ENCODE results near the gene SDE2. TPM values are rescaled to one million over a fixed set of nuclear protein-coding genes. Genes with fewer than 3 reads are reported as not detected.

SDE2 gene
- total RNA-seq, 4 donors from 2014 or later: 19.9 to 41.0 (median 27.3) TPM

DNA sequence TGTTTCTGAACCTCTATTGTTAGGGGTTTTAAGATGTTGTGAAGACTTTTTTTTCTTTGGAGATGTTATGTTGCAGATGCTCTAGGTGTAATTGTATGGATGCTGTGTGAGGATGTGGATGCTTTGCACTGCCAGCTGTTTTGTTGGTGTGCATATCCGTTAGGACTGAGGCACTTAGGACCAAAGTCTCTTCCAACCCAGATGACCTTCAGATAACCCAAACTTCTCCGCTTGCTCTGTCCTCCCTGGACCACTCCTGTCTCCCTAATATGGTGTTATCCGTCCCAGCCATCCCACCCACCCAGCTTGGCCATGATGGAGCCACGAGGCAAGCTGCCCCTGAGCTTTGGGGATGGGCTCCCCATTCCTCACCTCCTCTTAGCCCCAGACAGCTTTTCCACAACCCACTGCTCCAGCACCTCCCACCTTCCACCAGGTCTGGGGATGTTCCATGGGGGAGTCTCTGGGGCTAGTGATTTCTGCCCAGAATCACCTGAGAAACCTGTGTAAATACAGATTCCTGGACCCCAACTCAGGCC, 53.0 kb downstream of the SDE2 start:
- Histone ChIP-seq H3K9me3 (no peaks in the 10 kb centered on the region), H3K36me3 (no peaks in the 10 kb centered on the region), H3K27me3 (no peaks in the 10 kb centered on the region), H3K4me1 (peaks cover 0 to 5% of the 10 kb centered on the region in 2 donors), H3K27ac (no peak overlapping the region), H3K4me3 (replicated peaks in 1 of 3) (no peak overlapping the region)
- TF ChIP-seq POLR2A (IDR thresholded peaks at IDR 0.05): no peak
- TF ChIP-seq, protein P1, sequence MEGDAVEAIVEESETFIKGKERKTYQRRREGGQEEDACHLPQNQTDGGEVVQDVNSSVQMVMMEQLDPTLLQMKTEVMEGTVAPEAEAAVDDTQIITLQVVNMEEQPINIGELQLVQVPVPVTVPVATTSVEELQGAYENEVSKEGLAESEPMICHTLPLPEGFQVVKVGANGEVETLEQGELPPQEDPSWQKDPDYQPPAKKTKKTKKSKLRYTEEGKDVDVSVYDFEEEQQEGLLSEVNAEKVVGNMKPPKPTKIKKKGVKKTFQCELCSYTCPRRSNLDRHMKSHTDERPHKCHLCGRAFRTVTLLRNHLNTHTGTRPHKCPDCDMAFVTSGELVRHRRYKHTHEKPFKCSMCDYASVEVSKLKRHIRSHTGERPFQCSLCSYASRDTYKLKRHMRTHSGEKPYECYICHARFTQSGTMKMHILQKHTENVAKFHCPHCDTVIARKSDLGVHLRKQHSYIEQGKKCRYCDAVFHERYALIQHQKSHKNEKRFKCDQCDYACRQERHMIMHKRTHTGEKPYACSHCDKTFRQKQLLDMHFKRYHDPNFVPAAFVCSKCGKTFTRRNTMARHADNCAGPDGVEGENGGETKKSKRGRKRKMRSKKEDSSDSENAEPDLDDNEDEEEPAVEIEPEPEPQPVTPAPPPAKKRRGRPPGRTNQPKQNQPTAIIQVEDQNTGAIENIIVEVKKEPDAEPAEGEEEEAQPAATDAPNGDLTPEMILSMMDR (IDR thresholded peaks at IDR 0.05): no peak
- intact Hi-C loops (cut with DNase I): no loop called here
- WGBS, 2 donors: 72 to 87% methylated on average over 4 of the region's 4 CpGs
- no peak for DNase-seq

DNA sequence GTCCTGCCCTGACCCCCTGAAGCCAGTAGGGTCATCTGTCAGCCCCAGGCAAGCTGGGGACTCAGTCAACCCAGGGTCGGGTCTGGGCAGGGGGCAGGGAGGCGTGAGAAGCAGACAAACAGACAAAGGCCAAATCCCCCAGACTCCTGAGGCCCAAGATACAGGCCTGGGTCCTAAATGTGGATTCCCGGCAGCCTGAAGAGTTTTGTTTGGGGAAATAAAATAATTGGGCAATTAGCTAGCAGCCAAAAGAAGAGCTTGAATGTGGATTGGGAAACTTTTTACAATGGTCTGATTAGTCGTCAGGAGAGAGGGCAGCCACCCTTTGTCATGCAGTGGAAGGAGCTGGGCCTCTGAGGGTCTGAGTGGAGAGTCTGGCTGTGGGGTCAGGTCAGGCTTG, 53.6 kb downstream of the SDE2 start:
- Histone ChIP-seq H3K4me3 (replicated peaks in 1 of 3) (no peak overlapping the region), H3K36me3 (no peaks in the 10 kb centered on the region), H3K9me3 (no peaks in the 10 kb centered on the region), H3K27ac (no peak overlapping the region), H3K27me3 (no peaks in the 10 kb centered on the region), H3K4me1 (peaks cover 0 to 10% of the 10 kb centered on the region in 2 donors)
- TF ChIP-seq, protein P1 (IDR thresholded peaks at IDR 0.05): no peak
- TF ChIP-seq POLR2A (IDR thresholded peaks at IDR 0.05): no peak
- no peak for DNase-seq
- 73 to 75% methylated on average over 4 of the region's 4 CpGs for WGBS, 2 donors
- intact Hi-C loops (cut with DNase I): no loop called here

DNA sequence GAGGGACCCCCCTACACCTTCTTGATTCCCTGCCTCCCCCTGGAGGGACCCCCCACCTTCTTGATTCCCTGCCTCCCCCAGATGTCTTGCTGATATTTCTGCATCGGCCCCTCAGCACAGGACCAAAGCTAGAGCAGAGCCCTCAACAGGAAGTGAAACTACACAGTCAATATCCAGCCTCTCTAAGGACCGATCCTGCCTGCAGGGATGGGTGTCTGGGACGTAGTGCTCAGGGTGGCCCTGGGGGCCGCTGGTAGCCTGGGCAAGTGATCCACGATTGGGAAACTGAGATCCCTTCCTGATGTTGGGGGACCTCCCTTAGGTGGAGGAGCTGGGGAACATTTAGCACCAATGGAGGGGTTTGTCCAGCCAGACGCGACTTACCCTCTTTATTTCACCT, 54.2 kb downstream of the SDE2 start:
- no peak for DNase-seq
- H3K4me3 ChIP-seq (replicated peaks in 1 of 3): no peak overlapping the region
- intact Hi-C loops (cut with DNase I): no loop called here
- 79 to 93% methylated on average over 7 of the region's 7 CpGs for WGBS, 2 donors
- no peaks in the 10 kb centered on the region for H3K27me3 ChIP-seq
- no peak overlapping the region for H3K27ac ChIP-seq
- H3K36me3 ChIP-seq: no peaks in the 10 kb centered on the region
- H3K9me3 ChIP-seq: no peaks in the 10 kb centered on the region
- peaks cover 0 to 11% of the 10 kb centered on the region in 2 donors for H3K4me1 ChIP-seq
- TF ChIP-seq, protein P1 (IDR thresholded peaks at IDR 0.05): no peak
- TF ChIP-seq POLR2A (IDR thresholded peaks at IDR 0.05): no peak

DNA sequence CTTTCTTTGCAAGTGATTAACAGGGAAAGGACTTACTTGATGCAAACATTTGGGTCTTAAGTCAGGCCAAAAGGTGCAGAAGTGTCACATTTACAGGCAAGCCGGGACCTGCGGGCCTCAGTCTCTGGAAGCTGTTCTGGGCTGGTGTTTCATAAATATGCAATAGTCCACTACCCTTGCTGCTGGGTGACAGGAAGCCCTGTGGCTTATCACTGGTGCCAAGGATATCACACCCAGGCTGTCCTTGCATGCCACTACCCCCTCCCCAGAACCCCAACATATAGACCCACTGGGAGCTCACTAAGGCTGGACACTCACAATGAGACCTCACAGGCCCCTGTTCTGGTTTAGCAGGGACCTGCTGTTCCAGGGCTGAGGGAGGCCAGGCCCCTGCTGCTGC, 54.8 kb downstream of the SDE2 start:
- Histone ChIP-seq H3K36me3 (no peaks in the 10 kb centered on the region), H3K27ac (no peak overlapping the region), H3K9me3 (no peaks in the 10 kb centered on the region), H3K27me3 (no peaks in the 10 kb centered on the region), H3K4me1 (peaks cover 0 to 11% of the 10 kb centered on the region in 2 donors), H3K4me3 (replicated peaks in 1 of 3) (no peak overlapping the region)
- DNase-seq: no peak
- TF ChIP-seq POLR2A (IDR thresholded peaks at IDR 0.05): no peak
- TF ChIP-seq, protein P1 (IDR thresholded peaks at IDR 0.05): no peak
- intact Hi-C loops (cut with DNase I): no loop called here
- WGBS, 2 donors: 94 to 100% methylated on average over 2 of the region's 2 CpGs

DNA sequence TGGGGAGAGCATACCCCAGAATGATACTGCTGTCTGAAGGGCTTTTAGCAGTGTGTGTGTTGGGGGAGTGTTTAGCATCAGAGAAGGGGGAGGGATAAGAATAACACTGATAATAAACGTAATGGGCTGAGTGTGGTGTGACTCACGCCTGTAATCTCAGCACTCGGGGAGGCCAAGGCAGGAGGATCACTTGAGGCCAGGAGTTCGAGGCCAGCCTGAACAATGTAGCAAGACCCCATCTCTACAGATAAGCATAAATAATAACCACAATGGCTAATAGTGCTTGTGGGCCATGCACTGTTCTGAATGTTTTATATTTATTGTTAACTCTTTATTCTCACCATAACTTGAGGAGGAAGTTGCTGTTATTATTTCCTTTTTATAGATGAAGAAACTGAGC, 55.6 kb downstream of the SDE2 start:
- intact Hi-C loops (cut with DNase I): no loop called here
- Histone ChIP-seq H3K27ac (no peak overlapping the region), H3K27me3 (no peaks in the 10 kb centered on the region), H3K4me1 (peaks cover 0 to 11% of the 10 kb centered on the region in 2 donors), H3K4me3 (replicated peaks in 1 of 3) (no peak overlapping the region), H3K36me3 (no peaks in the 10 kb centered on the region), H3K9me3 (no peaks in the 10 kb centered on the region)
- TF ChIP-seq, protein P1 (IDR thresholded peaks at IDR 0.05): no peak
- no peak for TF ChIP-seq POLR2A (IDR thresholded peaks at IDR 0.05)
- no peak for DNase-seq
- 86% methylated on average over 4 of the region's 4 CpGs for WGBS, 2 donors

Data from thyroid gland (tissue), 4 donors.